ENCODE results near the gene AHCTF1. TPM values are rescaled to one million over a fixed set of nuclear protein-coding genes. Genes with fewer than 3 reads are reported as not detected.

The AHCTF1 gene
- total RNA-seq, 2 donors from 2014 or later: 36.9 to 41.9 TPM

- H3K36me3 Mint-ChIP-seq (ENCODE audit: low read depth): peaks cover 74% of the 10 kb centered on the region
- H3K4me1 Mint-ChIP-seq: peaks cover 5% of the 10 kb centered on the region
These were observed 34.8 kb upstream of the AHCTF1 start for GRCh38 chr1:246966502-246966901.

DNA sequence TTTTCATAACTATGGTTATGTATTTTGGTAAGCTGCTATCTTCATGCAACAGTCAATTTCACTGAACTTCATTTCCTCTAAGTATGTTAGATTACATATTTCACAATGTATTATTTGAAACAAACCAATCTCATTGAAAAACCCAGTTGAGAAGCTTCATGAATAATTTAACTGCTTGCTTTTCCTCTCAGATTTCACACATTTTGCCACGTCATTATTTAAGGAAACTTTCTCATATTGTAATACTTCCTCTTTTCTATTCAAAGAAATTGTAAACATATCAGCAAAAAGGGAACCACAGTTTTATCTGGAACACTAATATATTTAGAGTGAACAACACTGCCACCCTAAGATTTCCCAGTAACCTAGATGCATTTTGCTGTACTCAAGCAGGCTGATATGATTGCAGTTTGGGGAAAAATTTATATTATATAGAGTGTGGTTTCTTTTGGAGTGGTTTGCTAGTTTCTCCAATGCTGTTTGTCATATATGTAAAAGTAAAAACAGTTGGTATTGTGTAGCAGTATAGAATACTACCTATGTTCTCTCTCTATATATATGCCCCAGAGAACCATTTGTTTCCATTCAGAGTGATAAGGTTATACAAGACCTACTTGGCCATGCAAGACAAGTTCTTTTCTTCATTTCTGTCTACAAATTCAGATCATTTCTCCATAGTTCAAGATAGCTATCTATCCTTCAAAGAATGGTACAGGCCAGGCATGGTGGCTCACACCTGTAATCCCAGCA, 28.4 kb upstream of the AHCTF1 start:
- H3K4me1 Mint-ChIP-seq: peaks cover 9% of the 10 kb centered on the region
- H3K4me3 ChIP-seq (ENCODE audit: low read length): no peak overlapping the region
- DNase-seq: no peak
- no peak overlapping the region for H3K27ac Mint-ChIP-seq
- H3K36me3 ChIP-seq (ENCODE audit: control insufficient read depth, insufficient read depth, low read length): peaks cover 17% of the 10 kb centered on the region
- H3K9me3 Mint-ChIP-seq: no peaks in the 10 kb centered on the region
- no peak overlapping the region for H3K4me3 Mint-ChIP-seq
- H3K9me3 ChIP-seq (ENCODE audit: control insufficient read depth, low read length): no peaks in the 10 kb centered on the region
- H3K9ac ChIP-seq (ENCODE audit: extremely low read depth, low read length, poor library complexity, severe bottlenecking): no peak overlapping the region
- H3K4me1 ChIP-seq (ENCODE audit: control insufficient read depth, insufficient read depth, low read length): no peaks in the 10 kb centered on the region
- TF ChIP-seq, protein P1, sequence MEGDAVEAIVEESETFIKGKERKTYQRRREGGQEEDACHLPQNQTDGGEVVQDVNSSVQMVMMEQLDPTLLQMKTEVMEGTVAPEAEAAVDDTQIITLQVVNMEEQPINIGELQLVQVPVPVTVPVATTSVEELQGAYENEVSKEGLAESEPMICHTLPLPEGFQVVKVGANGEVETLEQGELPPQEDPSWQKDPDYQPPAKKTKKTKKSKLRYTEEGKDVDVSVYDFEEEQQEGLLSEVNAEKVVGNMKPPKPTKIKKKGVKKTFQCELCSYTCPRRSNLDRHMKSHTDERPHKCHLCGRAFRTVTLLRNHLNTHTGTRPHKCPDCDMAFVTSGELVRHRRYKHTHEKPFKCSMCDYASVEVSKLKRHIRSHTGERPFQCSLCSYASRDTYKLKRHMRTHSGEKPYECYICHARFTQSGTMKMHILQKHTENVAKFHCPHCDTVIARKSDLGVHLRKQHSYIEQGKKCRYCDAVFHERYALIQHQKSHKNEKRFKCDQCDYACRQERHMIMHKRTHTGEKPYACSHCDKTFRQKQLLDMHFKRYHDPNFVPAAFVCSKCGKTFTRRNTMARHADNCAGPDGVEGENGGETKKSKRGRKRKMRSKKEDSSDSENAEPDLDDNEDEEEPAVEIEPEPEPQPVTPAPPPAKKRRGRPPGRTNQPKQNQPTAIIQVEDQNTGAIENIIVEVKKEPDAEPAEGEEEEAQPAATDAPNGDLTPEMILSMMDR (conservative IDR thresholded peaks at IDR 0.05): no peak
- no peaks in the 10 kb centered on the region for H3K27me3 Mint-ChIP-seq (ENCODE audit: insufficient read depth)
- H3K27me3 ChIP-seq (ENCODE audit: control insufficient read depth, insufficient read depth, low read length, poor library complexity, severe bottlenecking): no peaks in the 10 kb centered on the region
- peaks cover 50% of the 10 kb centered on the region for H3K36me3 Mint-ChIP-seq (ENCODE audit: low read depth)
- no peak overlapping the region for H3K27ac ChIP-seq (ENCODE audit: low read depth, low read length)
- 91% methylated on average over 1 of the region's 1 CpG; no CpG with 5 or more reads in 1 of the 2 experiments for WGBS, 2 experiments (ENCODE audit: insufficient coverage in 1 of 2, insufficient read length in 1 of 2)

More at GRCh38 chr1:246966502-246966901, 34.8 kb upstream of the AHCTF1 start:
- H3K4me1 ChIP-seq (ENCODE audit: control insufficient read depth, insufficient read depth, low read length): no peaks in the 10 kb centered on the region
- 97 to 100% methylated on average over 2 of the region's 2 CpGs for WGBS, 2 experiments (ENCODE audit: insufficient coverage in 1 of 2, insufficient read length in 1 of 2)
- H3K27ac Mint-ChIP-seq: no peak overlapping the region
- no peaks in the 10 kb centered on the region for H3K27me3 Mint-ChIP-seq (ENCODE audit: insufficient read depth)
- H3K4me3 ChIP-seq (ENCODE audit: low read length): no peak overlapping the region
- no peak overlapping the region for H3K9ac ChIP-seq (ENCODE audit: extremely low read depth, low read length, poor library complexity, severe bottlenecking)
- TF ChIP-seq, protein P1 (conservative IDR thresholded peaks at IDR 0.05): no peak
- no peak for DNase-seq
- H3K27me3 ChIP-seq (ENCODE audit: control insufficient read depth, insufficient read depth, low read length, poor library complexity, severe bottlenecking): no peaks in the 10 kb centered on the region
- peaks cover 49% of the 10 kb centered on the region for H3K9me3 Mint-ChIP-seq
- H3K4me3 Mint-ChIP-seq: no peak overlapping the region
- no peak overlapping the region for H3K27ac ChIP-seq (ENCODE audit: low read depth, low read length)
- peaks cover 6% of the 10 kb centered on the region for H3K36me3 ChIP-seq (ENCODE audit: control insufficient read depth, insufficient read depth, low read length)
- peaks cover 42% of the 10 kb centered on the region for H3K9me3 ChIP-seq (ENCODE audit: control insufficient read depth, low read length)

GRCh38 chr1:246954126-246954525, 22.4 kb upstream of the AHCTF1 start:
- Mint-ChIP-seq H3K9me3 (no peaks in the 10 kb centered on the region), H3K4me1 (no peaks in the 10 kb centered on the region), H3K27me3 (ENCODE audit: insufficient read depth) (no peaks in the 10 kb centered on the region), H3K4me3 (no peak overlapping the region), H3K36me3 (ENCODE audit: low read depth) (peaks cover 26% of the 10 kb centered on the region), H3K27ac (no peak overlapping the region)
- 92 to 97% methylated on average over 4 of the region's 4 CpGs for WGBS, 2 experiments (ENCODE audit: insufficient coverage in 1 of 2, insufficient read length in 1 of 2)
- no peaks in the 10 kb centered on the region for H3K4me1 ChIP-seq (ENCODE audit: control insufficient read depth, insufficient read depth, low read length)
- H3K4me3 ChIP-seq (ENCODE audit: low read length): no peak overlapping the region
- TF ChIP-seq, protein P1 (conservative IDR thresholded peaks at IDR 0.05): no peak
- no peak overlapping the region for H3K9ac ChIP-seq (ENCODE audit: extremely low read depth, low read length, poor library complexity, severe bottlenecking)
- DNase-seq: no peak
- H3K36me3 ChIP-seq (ENCODE audit: control insufficient read depth, insufficient read depth, low read length): peaks cover 7% of the 10 kb centered on the region
- H3K9me3 ChIP-seq (ENCODE audit: control insufficient read depth, low read length): no peaks in the 10 kb centered on the region
- no peak overlapping the region for H3K27ac ChIP-seq (ENCODE audit: low read depth, low read length)
- H3K27me3 ChIP-seq (ENCODE audit: control insufficient read depth, insufficient read depth, low read length, poor library complexity, severe bottlenecking): no peaks in the 10 kb centered on the region

All from endodermal cell (in vitro differentiated cells).